ENCODE data around the gene FN1.

GRCh38 chr2:215397632-215398341, 38.1 kb downstream of the FN1 start:
- TF ChIP-seq, protein P1, sequence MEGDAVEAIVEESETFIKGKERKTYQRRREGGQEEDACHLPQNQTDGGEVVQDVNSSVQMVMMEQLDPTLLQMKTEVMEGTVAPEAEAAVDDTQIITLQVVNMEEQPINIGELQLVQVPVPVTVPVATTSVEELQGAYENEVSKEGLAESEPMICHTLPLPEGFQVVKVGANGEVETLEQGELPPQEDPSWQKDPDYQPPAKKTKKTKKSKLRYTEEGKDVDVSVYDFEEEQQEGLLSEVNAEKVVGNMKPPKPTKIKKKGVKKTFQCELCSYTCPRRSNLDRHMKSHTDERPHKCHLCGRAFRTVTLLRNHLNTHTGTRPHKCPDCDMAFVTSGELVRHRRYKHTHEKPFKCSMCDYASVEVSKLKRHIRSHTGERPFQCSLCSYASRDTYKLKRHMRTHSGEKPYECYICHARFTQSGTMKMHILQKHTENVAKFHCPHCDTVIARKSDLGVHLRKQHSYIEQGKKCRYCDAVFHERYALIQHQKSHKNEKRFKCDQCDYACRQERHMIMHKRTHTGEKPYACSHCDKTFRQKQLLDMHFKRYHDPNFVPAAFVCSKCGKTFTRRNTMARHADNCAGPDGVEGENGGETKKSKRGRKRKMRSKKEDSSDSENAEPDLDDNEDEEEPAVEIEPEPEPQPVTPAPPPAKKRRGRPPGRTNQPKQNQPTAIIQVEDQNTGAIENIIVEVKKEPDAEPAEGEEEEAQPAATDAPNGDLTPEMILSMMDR (IDR thresholded peaks at IDR 0.05; ENCODE audit: extremely low read depth in 1 of 2, insufficient read depth in 1 of 2, low read depth in 1 of 2, low read length in 2 of 2): no peak
- TF ChIP-seq, protein P2, sequence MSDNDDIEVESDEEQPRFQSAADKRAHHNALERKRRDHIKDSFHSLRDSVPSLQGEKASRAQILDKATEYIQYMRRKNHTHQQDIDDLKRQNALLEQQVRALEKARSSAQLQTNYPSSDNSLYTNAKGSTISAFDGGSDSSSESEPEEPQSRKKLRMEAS (IDR thresholded peaks at IDR 0.05; ENCODE audit: insufficient read depth, insufficient read length): no peak
- TF ChIP-seq MYC (IDR thresholded peaks at IDR 0.05; ENCODE audit: low read depth, low read length) (no peak), POLR2AphosphoS5 (IDR thresholded peaks at IDR 0.05; ENCODE audit: insufficient read depth, low read depth, low read length) (no peak)

Data from endothelial cell of umbilical vein (primary cell).